Ascending aorta (tissue), 2 donors: ENCODE measurements around the gene SESN3. TPM values are rescaled to one million over a fixed set of nuclear protein-coding genes. Genes with fewer than 3 reads are reported as not detected.

Experiments
- DNase-seq, 2 donors: peaks; one replicate each; pipeline ENCODE4 v3.0.0-alpha.2; 2019; ENCODE audit warnings: low spot score in 2 of 2
- H3K27ac ChIP-seq, 2 donors: fragments of 200-600 bp; sonication (generic); one replicate each; pipeline ENCODE4 v1.5.1; 2016 to 2017; ENCODE audit warnings: mild to moderate bottlenecking in 1 of 2
- H3K27me3 ChIP-seq: fragments of 200-600 bp; sonication (generic); one replicate; pipeline ENCODE4 v1.5.1; 2017
- H3K36me3 ChIP-seq, 2 donors: fragments of 200-600 bp; sonication (generic); one replicate each; pipeline ENCODE4 v1.5.1; 2016
- H3K4me1 ChIP-seq, 2 donors: fragments of 200-600 bp; sonication (generic); one replicate each; pipeline ENCODE4 v1.5.1; 2016 to 2017; ENCODE audit warnings: mild to moderate bottlenecking in 1 of 2
- H3K4me3 ChIP-seq, 2 donors: fragments of 200-600 bp; sonication (generic); one replicate each; pipeline ENCODE4 v1.5.1; 2016 to 2017; ENCODE audit warnings: mild to moderate bottlenecking in 1 of 2
- H3K9me3 ChIP-seq, 2 donors: fragments of 200-600 bp; sonication (generic); one replicate each; pipeline ENCODE4 v1.5.1; 2016
- intact Hi-C: fragments of 100-400 bp; cut with DNase I; formaldehyde crosslinking; loops from one replicate; pipeline ENCODE4 v1.15.1; 2023
- total RNA-seq: library from RNA; depleted of rRNA; stranded (reverse); fragments of >200 nt; gene quantifications from one replicate; pipeline ENCODE4 v1.1.0, GENCODE V29; 2016
- TF ChIP-seq, protein P1 (sequence below), 3 experiments: fragments of 200-600 bp in 2 of 3; fragments of 450-650 bp in 1 of 3; sonication (generic) in 2 of 3; IDR thresholded peaks; one replicate each; pipeline ENCODE4 v1.5.1; 2016 to 2019; ENCODE audit warnings: antibody characterized with exemption in 3 of 3, mild to moderate bottlenecking in 1 of 3, moderate library complexity in 1 of 3

The SESN3 gene
- total RNA-seq, 1 donor from 2014 or later, result 15.1 TPM

DNA sequence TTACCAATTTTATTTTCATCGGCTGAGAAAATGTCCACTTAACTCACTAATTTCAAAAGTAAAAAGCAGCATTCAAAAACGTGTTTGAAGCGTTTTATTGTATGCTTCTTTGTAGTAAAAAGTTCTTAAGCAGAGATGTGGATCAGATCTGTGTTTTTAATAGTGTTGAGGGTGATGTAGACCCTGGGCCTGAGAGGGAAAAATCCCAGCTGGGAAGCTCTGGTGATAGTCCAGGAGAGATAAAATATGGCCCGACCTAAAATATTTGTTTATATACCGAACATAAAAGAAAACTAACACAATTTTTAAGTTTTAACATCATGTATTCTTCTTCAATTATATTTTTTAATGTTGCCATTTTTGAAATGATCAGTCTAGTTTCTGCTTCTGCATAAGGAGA lies 35.2 kb downstream of the SESN3 start:
- no peak overlapping the region for H3K4me3 ChIP-seq
- peaks cover 0 to 4% of the 10 kb centered on the region in 2 donors for H3K36me3 ChIP-seq
- no peaks in the 10 kb centered on the region for H3K9me3 ChIP-seq
- TF ChIP-seq, protein P1, sequence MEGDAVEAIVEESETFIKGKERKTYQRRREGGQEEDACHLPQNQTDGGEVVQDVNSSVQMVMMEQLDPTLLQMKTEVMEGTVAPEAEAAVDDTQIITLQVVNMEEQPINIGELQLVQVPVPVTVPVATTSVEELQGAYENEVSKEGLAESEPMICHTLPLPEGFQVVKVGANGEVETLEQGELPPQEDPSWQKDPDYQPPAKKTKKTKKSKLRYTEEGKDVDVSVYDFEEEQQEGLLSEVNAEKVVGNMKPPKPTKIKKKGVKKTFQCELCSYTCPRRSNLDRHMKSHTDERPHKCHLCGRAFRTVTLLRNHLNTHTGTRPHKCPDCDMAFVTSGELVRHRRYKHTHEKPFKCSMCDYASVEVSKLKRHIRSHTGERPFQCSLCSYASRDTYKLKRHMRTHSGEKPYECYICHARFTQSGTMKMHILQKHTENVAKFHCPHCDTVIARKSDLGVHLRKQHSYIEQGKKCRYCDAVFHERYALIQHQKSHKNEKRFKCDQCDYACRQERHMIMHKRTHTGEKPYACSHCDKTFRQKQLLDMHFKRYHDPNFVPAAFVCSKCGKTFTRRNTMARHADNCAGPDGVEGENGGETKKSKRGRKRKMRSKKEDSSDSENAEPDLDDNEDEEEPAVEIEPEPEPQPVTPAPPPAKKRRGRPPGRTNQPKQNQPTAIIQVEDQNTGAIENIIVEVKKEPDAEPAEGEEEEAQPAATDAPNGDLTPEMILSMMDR (IDR thresholded peaks at IDR 0.05), result no peak
- no peaks in the 10 kb centered on the region for H3K4me1 ChIP-seq
- intact Hi-C loops, result no loop called here
- no peak for DNase-seq
- H3K27ac ChIP-seq, result no peak overlapping the region
- no peaks in the 10 kb centered on the region for H3K27me3 ChIP-seq

DNA sequence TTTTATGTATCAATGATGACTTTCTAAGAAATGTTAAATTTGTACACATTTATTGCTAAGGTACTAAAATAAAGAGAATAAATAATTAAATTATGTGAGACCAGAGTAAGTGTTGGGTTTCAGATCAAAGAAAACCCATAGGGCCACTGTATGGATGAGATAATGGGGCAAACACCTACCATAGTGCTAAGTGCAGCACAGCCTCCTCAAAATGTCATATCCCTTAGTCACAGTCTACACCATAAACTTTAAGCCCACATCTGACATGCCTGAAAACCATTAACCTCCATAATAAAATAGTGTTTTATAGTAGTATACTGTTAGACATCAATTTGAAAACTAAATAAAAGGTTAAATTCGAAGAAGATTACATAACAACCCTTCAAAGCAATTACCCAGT lies 37.5 kb downstream of the SESN3 start:
- no peaks in the 10 kb centered on the region for H3K9me3 ChIP-seq
- intact Hi-C loops, result no loop called here
- no peaks in the 10 kb centered on the region for H3K4me1 ChIP-seq
- H3K4me3 ChIP-seq, result no peak overlapping the region
- peaks cover 12 to 13% of the 10 kb centered on the region in 2 donors for H3K36me3 ChIP-seq
- no peak overlapping the region for H3K27ac ChIP-seq
- no peaks in the 10 kb centered on the region for H3K27me3 ChIP-seq
- TF ChIP-seq, protein P1 (IDR thresholded peaks at IDR 0.05), result no peak
- no peak for DNase-seq

DNA sequence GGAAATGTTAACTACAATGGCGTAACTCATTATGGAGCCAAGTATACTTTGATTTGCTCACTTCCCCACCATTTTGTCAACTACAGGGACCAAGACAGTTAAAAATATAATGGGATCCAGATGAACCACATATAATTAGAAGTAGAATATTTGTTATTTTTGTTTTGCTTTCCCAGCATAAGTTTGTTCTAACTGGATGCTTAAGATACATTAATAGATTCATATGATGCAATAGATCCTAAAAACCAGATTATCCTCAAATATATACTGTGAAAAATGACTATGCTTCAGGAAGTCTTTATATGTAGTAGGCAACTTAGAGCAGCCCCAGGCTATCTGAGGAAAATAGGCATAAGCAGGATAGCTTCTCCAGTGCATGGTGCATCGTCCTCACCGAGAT lies 38.3 kb downstream of the SESN3 start:
- H3K4me3 ChIP-seq, result no peak overlapping the region
- intact Hi-C loops, result no loop called here
- peaks cover 13 to 16% of the 10 kb centered on the region in 2 donors for H3K36me3 ChIP-seq
- TF ChIP-seq, protein P1 (IDR thresholded peaks at IDR 0.05), result no peak
- H3K27me3 ChIP-seq, result no peaks in the 10 kb centered on the region
- no peaks in the 10 kb centered on the region for H3K9me3 ChIP-seq
- DNase-seq, result no peak
- no peak overlapping the region for H3K27ac ChIP-seq
- H3K4me1 ChIP-seq, result no peaks in the 10 kb centered on the region

DNA sequence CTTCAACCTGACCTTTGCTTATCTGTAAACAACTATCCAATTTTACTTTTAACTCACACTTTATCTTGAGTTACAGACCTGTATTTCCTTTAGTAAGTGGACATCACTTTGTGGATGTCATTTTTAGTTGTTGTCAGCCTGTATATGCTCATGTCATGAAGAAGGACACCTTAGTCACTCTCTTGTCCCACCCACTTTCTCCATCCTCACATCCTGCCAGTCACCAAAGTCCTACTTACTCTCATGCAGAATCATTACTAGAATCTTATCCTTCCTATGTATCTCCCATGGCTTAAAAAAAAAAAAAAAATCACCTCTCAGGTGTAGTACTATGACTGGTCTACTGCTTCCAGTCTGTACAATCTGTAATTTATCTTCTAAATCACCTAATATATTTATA lies 43.3 kb downstream of the SESN3 start:
- no peak overlapping the region for H3K4me3 ChIP-seq
- no peak for DNase-seq
- intact Hi-C loops, result no loop called here
- peaks cover 17 to 19% of the 10 kb centered on the region in 2 donors for H3K36me3 ChIP-seq
- no peaks in the 10 kb centered on the region for H3K9me3 ChIP-seq
- TF ChIP-seq, protein P1 (IDR thresholded peaks at IDR 0.05), result no peak
- H3K4me1 ChIP-seq, result no peaks in the 10 kb centered on the region
- H3K27ac ChIP-seq, result no peak overlapping the region
- no peaks in the 10 kb centered on the region for H3K27me3 ChIP-seq

- intact Hi-C loops, result no loop called here
- TF ChIP-seq, protein P1 (IDR thresholded peaks at IDR 0.05), result no peak
- no peak overlapping the region for H3K4me3 ChIP-seq
- H3K36me3 ChIP-seq, result peaks cover 17 to 18% of the 10 kb centered on the region in 2 donors
- no peaks in the 10 kb centered on the region for H3K9me3 ChIP-seq
- no peak for DNase-seq
- H3K27ac ChIP-seq, result no peak overlapping the region
- no peaks in the 10 kb centered on the region for H3K4me1 ChIP-seq
- no peaks in the 10 kb centered on the region for H3K27me3 ChIP-seq
These were observed 48.6 kb downstream of the SESN3 start for GRCh38 chr11:95182397-95182796.

DNA sequence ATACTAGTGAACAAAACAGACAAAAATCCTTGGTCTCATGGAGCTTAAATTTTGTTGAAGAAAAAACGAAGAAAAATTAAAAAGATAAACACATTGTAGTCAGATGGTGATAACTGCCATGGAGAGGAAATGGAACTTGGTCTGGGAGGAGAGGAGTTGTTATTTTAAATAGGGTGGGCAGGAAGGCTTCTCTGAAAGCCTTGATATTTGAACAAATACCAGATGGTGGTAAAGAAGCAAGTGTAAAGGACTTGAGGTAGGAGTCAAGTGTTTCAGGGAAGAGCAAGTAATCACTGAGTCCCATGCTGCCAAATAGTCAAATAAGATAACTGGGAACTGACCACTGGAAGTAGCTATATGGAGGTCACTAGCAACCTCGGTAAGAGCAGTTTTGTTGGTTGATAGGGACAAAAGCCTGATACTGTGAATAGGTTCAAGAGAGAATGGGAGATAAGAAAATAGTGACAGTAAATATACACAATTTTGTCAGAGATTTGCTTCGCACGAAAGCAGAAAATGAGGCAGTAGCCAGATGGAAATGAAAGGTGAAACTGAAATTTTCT lies 55.1 kb downstream of the SESN3 start:
- Histone ChIP-seq H3K4me1 (no peaks in the 10 kb centered on the region), H3K4me3 (no peak overlapping the region), H3K9me3 (no peaks in the 10 kb centered on the region), H3K27me3 (no peaks in the 10 kb centered on the region), H3K36me3 (peaks cover 42 to 49% of the 10 kb centered on the region in 2 donors), H3K27ac (no peak overlapping the region)
- TF ChIP-seq, protein P1 (IDR thresholded peaks at IDR 0.05), result no peak
- no peak for DNase-seq
- intact Hi-C loops, result no loop called here
